ENCODE results near the gene CST8.
"Not testable (repeated sequence)": the region's sequence is repeated elsewhere in the genome, so short reads cannot be mapped to it uniquely, and the experiment has no call there.

The CST8 gene

DNA sequence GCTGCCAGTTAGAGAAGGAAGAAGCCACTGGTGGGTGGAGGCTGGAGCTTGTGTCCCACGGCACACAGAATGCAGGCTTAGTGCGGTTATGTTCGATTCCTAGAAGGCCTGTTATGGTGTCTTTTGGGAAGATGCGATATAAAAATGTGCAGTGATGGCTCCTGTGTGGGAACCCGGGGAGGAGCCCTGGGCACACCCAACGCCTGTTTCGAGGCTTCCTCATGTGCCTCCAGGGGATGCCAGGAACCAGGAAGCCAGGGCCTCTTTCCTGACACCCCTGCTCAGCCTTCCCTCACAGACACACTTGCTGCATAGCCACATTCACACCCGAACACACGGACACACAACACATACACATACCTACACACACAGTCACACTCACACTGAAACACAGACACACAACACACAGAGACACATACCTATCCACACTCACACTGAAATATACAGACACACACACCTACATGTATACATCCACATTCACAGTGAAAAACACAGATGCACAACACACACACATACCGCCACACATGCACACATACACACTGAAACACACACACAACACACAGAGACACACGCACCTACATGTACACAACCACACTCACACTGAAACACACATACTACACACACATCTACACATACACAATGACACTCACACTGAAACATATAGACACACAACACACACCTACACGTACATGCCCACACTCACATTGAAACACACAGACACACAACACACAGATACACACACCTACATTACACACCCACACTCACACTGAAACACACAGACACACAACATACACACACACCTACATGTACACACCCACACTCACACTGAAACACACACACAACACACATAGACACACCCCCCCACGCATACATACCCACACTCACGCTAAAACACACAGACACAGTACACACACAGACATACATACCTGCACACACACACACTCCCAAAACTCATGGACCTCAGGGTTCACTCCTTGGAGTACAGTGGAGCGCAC, 37.1 kb upstream of the CST8 start:
- no peaks in the 10 kb centered on the region for H3K4me1 ChIP-seq (ENCODE audit: control insufficient read depth, low read depth, low read length)
- H3K27ac ChIP-seq (ENCODE audit: low read length), result no peak overlapping the region
- H3K36me3 ChIP-seq (ENCODE audit: control insufficient read depth, low read depth, low read length), result no peaks in the 10 kb centered on the region
- H3K9me3 ChIP-seq (ENCODE audit: control insufficient read depth, low read depth, low read length), result no peaks in the 10 kb centered on the region
- H3K27me3 ChIP-seq (ENCODE audit: control insufficient read depth, insufficient read depth, low read length), result no peaks in the 10 kb centered on the region
- H3K4me3 ChIP-seq (ENCODE audit: low read length), result no peak overlapping the region
- H3K9ac ChIP-seq (ENCODE audit: low read length), result no peak overlapping the region

DNA sequence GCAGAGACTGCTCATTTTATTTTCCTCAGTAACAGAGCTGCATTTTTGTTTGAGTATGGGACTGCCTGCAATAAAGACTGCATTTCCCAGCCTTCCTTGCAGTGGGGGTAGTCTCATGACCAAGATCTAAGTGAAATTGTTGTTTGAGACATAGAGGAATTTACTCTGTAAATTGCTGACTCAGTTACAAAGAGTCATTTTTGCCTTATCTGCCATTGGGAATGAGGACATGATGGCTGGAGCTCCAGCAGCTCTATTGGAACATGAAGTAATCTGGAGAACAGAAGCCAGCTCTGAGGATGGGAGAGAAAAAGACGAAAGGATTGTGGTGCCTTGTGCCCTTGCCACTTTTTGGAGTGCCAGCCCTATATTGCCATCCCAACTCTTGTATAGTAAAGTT, 36.1 kb upstream of the CST8 start:
- Histone ChIP-seq H3K36me3 (ENCODE audit: control insufficient read depth, low read depth, low read length) (no peaks in the 10 kb centered on the region), H3K4me3 (ENCODE audit: low read length) (no peak overlapping the region), H3K4me1 (ENCODE audit: control insufficient read depth, low read depth, low read length) (no peaks in the 10 kb centered on the region), H3K9ac (ENCODE audit: low read length) (no peak overlapping the region), H3K27ac (ENCODE audit: low read length) (no peak overlapping the region), H3K27me3 (ENCODE audit: control insufficient read depth, insufficient read depth, low read length) (no peaks in the 10 kb centered on the region), H3K9me3 (ENCODE audit: control insufficient read depth, low read depth, low read length) (no peaks in the 10 kb centered on the region)

DNA sequence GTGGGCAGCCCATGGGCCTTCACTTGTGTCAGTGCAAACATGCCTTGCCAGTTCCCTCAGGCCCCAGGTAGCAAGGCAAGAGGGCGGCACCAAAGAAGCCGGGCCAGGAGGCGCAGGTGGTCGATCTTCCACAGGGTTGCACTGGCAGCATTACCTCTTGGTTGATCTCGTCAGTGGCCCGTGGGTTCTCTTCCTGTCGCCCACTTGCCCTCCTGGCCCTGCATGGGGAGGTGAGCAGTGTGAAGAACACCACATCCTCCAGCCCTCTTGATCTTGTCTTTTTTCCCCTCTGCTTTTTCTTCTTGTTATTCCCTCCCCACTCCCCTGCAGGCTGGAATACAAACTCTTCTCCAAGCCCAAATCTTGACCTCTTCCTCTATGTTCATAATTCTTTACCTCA, 35.3 kb upstream of the CST8 start:
- Histone ChIP-seq H3K27ac (ENCODE audit: low read length) (no peak overlapping the region), H3K9me3 (ENCODE audit: control insufficient read depth, low read depth, low read length) (no peaks in the 10 kb centered on the region), H3K36me3 (ENCODE audit: control insufficient read depth, low read depth, low read length) (no peaks in the 10 kb centered on the region), H3K4me1 (ENCODE audit: control insufficient read depth, low read depth, low read length) (peaks cover 3% of the 10 kb centered on the region), H3K27me3 (ENCODE audit: control insufficient read depth, insufficient read depth, low read length) (no peaks in the 10 kb centered on the region), H3K9ac (ENCODE audit: low read length) (no peak overlapping the region), H3K4me3 (ENCODE audit: low read length) (no peak overlapping the region)

DNA sequence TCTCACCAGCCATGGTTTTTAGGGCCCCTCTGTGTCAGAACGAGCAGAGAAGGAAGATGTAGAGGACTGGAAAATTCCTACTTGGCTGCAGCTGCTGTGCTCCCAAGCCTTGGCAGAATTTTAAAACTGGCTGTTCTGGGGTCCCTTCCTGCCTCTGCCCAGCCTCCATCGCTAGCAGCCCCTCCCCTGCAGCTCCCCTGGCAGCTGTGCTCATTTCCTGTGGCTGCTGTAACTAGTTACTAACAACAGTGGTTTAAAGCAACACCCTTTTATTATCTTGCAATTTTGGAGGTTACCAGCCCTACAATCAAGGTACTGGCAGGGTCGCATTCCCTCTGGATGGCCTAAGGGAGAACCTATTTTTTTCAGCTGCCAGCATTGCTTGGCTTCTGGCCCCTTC, 34.5 kb upstream of the CST8 start:
- no peaks in the 10 kb centered on the region for H3K9me3 ChIP-seq (ENCODE audit: control insufficient read depth, low read depth, low read length)
- no peaks in the 10 kb centered on the region for H3K27me3 ChIP-seq (ENCODE audit: control insufficient read depth, insufficient read depth, low read length)
- no peak overlapping the region for H3K27ac ChIP-seq (ENCODE audit: low read length)
- H3K9ac ChIP-seq (ENCODE audit: low read length), result no peak overlapping the region
- H3K4me3 ChIP-seq (ENCODE audit: low read length), result no peak overlapping the region
- peaks cover 6% of the 10 kb centered on the region for H3K4me1 ChIP-seq (ENCODE audit: control insufficient read depth, low read depth, low read length)
- H3K36me3 ChIP-seq (ENCODE audit: control insufficient read depth, low read depth, low read length), result no peaks in the 10 kb centered on the region

DNA sequence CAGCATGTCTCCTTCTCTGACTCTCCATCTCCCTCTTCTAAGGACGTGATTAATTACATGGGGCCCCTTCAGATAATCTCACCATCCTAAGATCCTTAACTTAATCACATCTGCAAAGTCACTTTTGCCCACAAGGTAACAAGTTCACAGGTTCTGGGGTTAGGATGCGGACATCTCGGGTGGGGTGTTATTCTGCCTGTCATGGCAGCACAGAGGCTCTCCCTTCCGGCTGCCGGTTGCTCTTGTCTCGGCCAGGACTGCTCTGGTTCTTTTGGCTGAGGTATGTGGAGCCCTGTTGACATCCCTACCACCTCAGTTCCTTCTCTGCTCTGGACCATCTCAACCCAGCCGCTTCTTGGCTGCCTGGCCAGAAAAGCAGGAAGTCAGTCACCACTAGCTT, 34.0 kb upstream of the CST8 start:
- Histone ChIP-seq H3K36me3 (ENCODE audit: control insufficient read depth, low read depth, low read length) (no peaks in the 10 kb centered on the region), H3K27ac (ENCODE audit: low read length) (no peak overlapping the region), H3K4me3 (ENCODE audit: low read length) (no peak overlapping the region), H3K4me1 (ENCODE audit: control insufficient read depth, low read depth, low read length) (peaks cover 6% of the 10 kb centered on the region), H3K27me3 (ENCODE audit: control insufficient read depth, insufficient read depth, low read length) (no peaks in the 10 kb centered on the region), H3K9ac (ENCODE audit: low read length) (no peak overlapping the region), H3K9me3 (ENCODE audit: control insufficient read depth, low read depth, low read length) (no peaks in the 10 kb centered on the region)

- Histone ChIP-seq H3K4me1 (ENCODE audit: control insufficient read depth, low read depth, low read length) (peaks cover 6% of the 10 kb centered on the region), H3K27ac (ENCODE audit: low read length) (no peak overlapping the region), H3K9me3 (ENCODE audit: control insufficient read depth, low read depth, low read length) (no peaks in the 10 kb centered on the region), H3K4me3 (ENCODE audit: low read length) (no peak overlapping the region), H3K27me3 (ENCODE audit: control insufficient read depth, insufficient read depth, low read length) (no peaks in the 10 kb centered on the region), H3K9ac (ENCODE audit: low read length) (no peak overlapping the region), H3K36me3 (ENCODE audit: control insufficient read depth, low read depth, low read length) (no peaks in the 10 kb centered on the region)
Measured at GRCh38 chr20:23459461-23460150, 31.3 kb upstream of the CST8 start.

DNA sequence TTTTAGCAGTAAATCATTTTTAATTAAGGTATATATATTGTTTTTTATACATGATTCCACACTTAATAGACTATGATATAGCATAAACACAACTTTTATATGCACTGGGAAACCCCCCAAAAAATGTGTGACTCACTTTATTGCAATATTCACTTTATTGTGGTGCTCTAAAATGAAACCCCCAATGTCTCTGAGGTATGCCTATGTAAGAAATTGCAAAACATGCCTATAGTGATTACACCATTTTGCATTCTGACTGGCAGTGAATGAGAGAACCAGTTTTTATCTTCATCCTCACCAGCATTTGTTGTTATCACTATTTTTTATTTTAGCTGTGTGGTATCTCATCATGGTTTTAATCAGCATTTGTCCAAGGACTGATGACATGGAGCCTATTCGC, 29.7 kb upstream of the CST8 start:
- H3K36me3 ChIP-seq (ENCODE audit: control insufficient read depth, low read depth, low read length), result no peaks in the 10 kb centered on the region
- H3K9me3 ChIP-seq (ENCODE audit: control insufficient read depth, low read depth, low read length), result peaks cover 10% of the 10 kb centered on the region
- no peak overlapping the region for H3K27ac ChIP-seq (ENCODE audit: low read length)
- no peak overlapping the region for H3K9ac ChIP-seq (ENCODE audit: low read length)
- H3K27me3 ChIP-seq (ENCODE audit: control insufficient read depth, insufficient read depth, low read length), result no peaks in the 10 kb centered on the region
- no peak overlapping the region for H3K4me3 ChIP-seq (ENCODE audit: low read length)
- H3K4me1 ChIP-seq (ENCODE audit: control insufficient read depth, low read depth, low read length), result peaks cover 6% of the 10 kb centered on the region

- H3K9ac ChIP-seq (ENCODE audit: low read length); H3K4me1 ChIP-seq (ENCODE audit: control insufficient read depth, low read depth, low read length); H3K27ac ChIP-seq (ENCODE audit: low read length); H3K4me3 ChIP-seq (ENCODE audit: low read length); H3K27me3 ChIP-seq (ENCODE audit: control insufficient read depth, insufficient read depth, low read length); H3K36me3 ChIP-seq (ENCODE audit: control insufficient read depth, low read depth, low read length): not testable (repeated sequence)
- H3K9me3 ChIP-seq (ENCODE audit: control insufficient read depth, low read depth, low read length), result peaks cover 23% of the 10 kb centered on the region
Measured at GRCh38 chr20:23466961-23467360, 24.0 kb upstream of the CST8 start.

- H3K36me3 ChIP-seq (ENCODE audit: control insufficient read depth, low read depth, low read length); H3K27ac ChIP-seq (ENCODE audit: low read length); H3K4me3 ChIP-seq (ENCODE audit: low read length); H3K27me3 ChIP-seq (ENCODE audit: control insufficient read depth, insufficient read depth, low read length); H3K9ac ChIP-seq (ENCODE audit: low read length); H3K9me3 ChIP-seq (ENCODE audit: control insufficient read depth, low read depth, low read length): not testable (repeated sequence)
- peaks cover 27% of the 10 kb centered on the region for H3K4me1 ChIP-seq (ENCODE audit: control insufficient read depth, low read depth, low read length)
Measured at GRCh38 chr20:23472306-23472705, 18.6 kb upstream of the CST8 start.

- H3K27me3 ChIP-seq (ENCODE audit: control insufficient read depth, insufficient read depth, low read length); H3K4me3 ChIP-seq (ENCODE audit: low read length); H3K9ac ChIP-seq (ENCODE audit: low read length); H3K9me3 ChIP-seq (ENCODE audit: control insufficient read depth, low read depth, low read length); H3K36me3 ChIP-seq (ENCODE audit: control insufficient read depth, low read depth, low read length); H3K27ac ChIP-seq (ENCODE audit: low read length): not testable (repeated sequence)
- peaks cover 27% of the 10 kb centered on the region for H3K4me1 ChIP-seq (ENCODE audit: control insufficient read depth, low read depth, low read length)
Measured at GRCh38 chr20:23473293-23473692, 17.6 kb upstream of the CST8 start.

DNA sequence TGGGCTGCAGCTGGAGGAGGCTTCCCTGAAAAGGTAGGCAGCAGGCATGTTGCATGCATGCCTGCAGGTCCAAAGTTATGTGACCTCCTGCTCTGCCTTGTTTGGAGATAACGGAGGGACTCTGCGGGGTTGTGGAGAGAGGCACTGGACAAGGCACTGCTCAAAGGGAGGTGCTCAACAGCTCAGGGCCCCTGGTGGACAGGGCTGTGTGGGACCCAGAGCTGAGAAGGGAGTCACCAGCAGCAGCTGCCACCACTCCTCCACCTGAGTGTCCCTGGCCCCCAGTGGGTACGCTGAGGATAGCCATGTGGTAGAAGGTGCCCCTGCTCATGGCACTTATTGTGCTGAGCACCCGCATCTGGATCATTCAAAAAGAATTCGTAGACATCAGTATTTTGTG, 15.5 kb upstream of the CST8 start:
- no peaks in the 10 kb centered on the region for H3K36me3 ChIP-seq (ENCODE audit: control insufficient read depth, low read depth, low read length)
- H3K27ac ChIP-seq (ENCODE audit: low read length), result no peak overlapping the region
- H3K9me3 ChIP-seq (ENCODE audit: control insufficient read depth, low read depth, low read length), result no peaks in the 10 kb centered on the region
- no peak overlapping the region for H3K4me3 ChIP-seq (ENCODE audit: low read length)
- H3K4me1 ChIP-seq (ENCODE audit: control insufficient read depth, low read depth, low read length), result peaks cover 25% of the 10 kb centered on the region
- no peak overlapping the region for H3K9ac ChIP-seq (ENCODE audit: low read length)
- H3K27me3 ChIP-seq (ENCODE audit: control insufficient read depth, insufficient read depth, low read length), result no peaks in the 10 kb centered on the region
